ENCODE results near the gene UHRF1. TPM values are rescaled to one million over a fixed set of nuclear protein-coding genes. Genes with fewer than 3 reads are reported as not detected.

Gene UHRF1
- total and polyA plus RNA-seq, 2 experiments from 2014 or later: 26.9 to 29.4 TPM

DNA sequence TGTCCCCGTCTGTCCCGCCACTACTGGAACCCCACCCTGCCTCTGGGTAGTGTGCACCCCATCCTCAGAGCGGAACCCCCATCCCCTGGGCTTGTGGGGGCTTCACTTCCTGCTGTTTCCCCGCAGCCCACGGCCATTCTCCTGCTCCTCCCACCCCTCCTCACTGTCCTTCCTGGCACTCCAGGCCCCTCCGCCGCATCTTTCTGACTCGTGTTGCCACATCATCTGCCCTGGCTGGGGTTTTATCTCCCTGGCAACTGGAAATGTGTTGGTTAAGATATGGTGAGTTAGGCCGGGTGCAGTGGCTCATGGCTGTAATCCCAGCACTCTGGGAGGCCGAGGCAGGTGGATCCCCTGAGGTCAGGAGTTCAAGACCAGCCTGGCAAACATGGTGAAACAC is 96.9 kb downstream of the UHRF1 start:
- H3K9me2 ChIP-seq (ENCODE audit: insufficient read depth): no peaks in the 10 kb centered on the region
- peaks cover 29% of the 10 kb centered on the region for H4K20me1 ChIP-seq (ENCODE audit: insufficient read depth)
- no peak overlapping the region for H3K4me2 ChIP-seq (ENCODE audit: unreplicated experiment)
- H3F3A ChIP-seq (ENCODE audit: insufficient read depth): peaks cover 27% of the 10 kb centered on the region
- no peak overlapping the region for H3K9ac ChIP-seq
- H3K79me2 ChIP-seq (ENCODE audit: insufficient read depth): peaks cover 98% of the 10 kb centered on the region
- TF ChIP-seq EZH2 (IDR thresholded peaks at IDR 0.05; ENCODE audit: insufficient read depth, poor library complexity, severe bottlenecking) (no peak), EZH2phosphoT487 (IDR thresholded peaks at IDR 0.05; ENCODE audit: insufficient read depth, low read depth) (no peak)
- no peak overlapping the region for H3K27ac ChIP-seq
- H3K36me3 ChIP-seq (ENCODE audit: low read depth): no peaks in the 10 kb centered on the region
- no peaks in the 10 kb centered on the region for H3K27me3 ChIP-seq (replicated peaks; ENCODE audit: insufficient read depth)
- H3K9me3 ChIP-seq (ENCODE audit: low read depth): no peaks in the 10 kb centered on the region
- 60 to 61% methylated on average over 7 to 10 of the region's 10 CpGs for WGBS, 2 experiments (ENCODE audit: low coverage in 1 of 2, low lambda C conversion rate in 2 of 2, missing lambda C conversion rate in 2 of 2)
- no peak overlapping the region for H3K4me3 ChIP-seq
- in situ Hi-C loops (cut with MboI): no loop called here
- DNase-seq: peak; percentile 63
- H2AFZ ChIP-seq: no peak overlapping the region
- peaks cover 22% of the 10 kb centered on the region for H3K4me1 ChIP-seq (ENCODE audit: insufficient read depth)

DNA sequence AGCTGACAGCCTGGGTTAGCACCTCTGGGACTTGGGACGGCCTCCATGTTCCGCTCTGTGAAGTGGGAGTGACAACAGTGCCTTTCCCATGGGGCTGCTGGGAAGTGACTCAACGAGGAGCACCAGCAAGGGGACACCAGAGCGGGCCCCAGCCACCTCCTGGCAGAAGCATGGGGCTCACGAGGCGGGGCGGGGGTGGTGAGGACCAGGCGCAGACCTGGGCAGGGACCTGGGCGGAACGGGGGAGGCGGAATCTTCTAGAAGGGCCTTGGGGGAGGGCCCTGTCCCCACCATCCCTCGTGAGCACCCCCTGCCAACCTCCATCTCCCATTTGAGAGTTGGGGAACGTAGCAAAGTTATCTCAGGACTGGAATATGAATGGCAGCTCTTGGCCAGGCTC is 97.5 kb downstream of the UHRF1 start:
- no peak for DNase-seq
- H3K9me2 ChIP-seq (ENCODE audit: insufficient read depth): no peaks in the 10 kb centered on the region
- H3K9ac ChIP-seq: no peak overlapping the region
- H2AFZ ChIP-seq: no peak overlapping the region
- H3K4me3 ChIP-seq: no peak overlapping the region
- 91 to 93% methylated on average over 9 to 13 of the region's 13 CpGs for WGBS, 2 experiments (ENCODE audit: low coverage in 1 of 2, low lambda C conversion rate in 2 of 2, missing lambda C conversion rate in 2 of 2)
- peaks cover 98% of the 10 kb centered on the region for H3K79me2 ChIP-seq (ENCODE audit: insufficient read depth)
- H3K4me1 ChIP-seq (ENCODE audit: insufficient read depth): peaks cover 16% of the 10 kb centered on the region
- in situ Hi-C loops (cut with MboI): no loop called here
- peaks cover 21% of the 10 kb centered on the region for H3F3A ChIP-seq (ENCODE audit: insufficient read depth)
- H3K36me3 ChIP-seq (ENCODE audit: low read depth): no peaks in the 10 kb centered on the region
- H4K20me1 ChIP-seq (ENCODE audit: insufficient read depth): peaks cover 29% of the 10 kb centered on the region
- TF ChIP-seq EZH2phosphoT487 (IDR thresholded peaks at IDR 0.05; ENCODE audit: insufficient read depth, low read depth): no peak
- no peak for TF ChIP-seq EZH2 (IDR thresholded peaks at IDR 0.05; ENCODE audit: insufficient read depth, poor library complexity, severe bottlenecking)
- no peaks in the 10 kb centered on the region for H3K27me3 ChIP-seq (replicated peaks; ENCODE audit: insufficient read depth)
- no peak overlapping the region for H3K27ac ChIP-seq
- no peak overlapping the region for H3K4me2 ChIP-seq (ENCODE audit: unreplicated experiment)
- no peaks in the 10 kb centered on the region for H3K9me3 ChIP-seq (ENCODE audit: low read depth)

Small RNAs within 50 kb of the gene (microRNA-seq; reads per million reads assigned to microRNA genes)
- not detected for gene MIR4747 (ENCODE audit: borderline number of aligned reads)

Small RNAs within 50 kb of the gene (small RNA-seq; reads per million reads assigned to genes)
- not detected for gene MIR4747 (ENCODE audit: low read depth, low replicate concordance)

Other genes starting within 250 kb of the UHRF1 start
- gene MYDGF, start 239.2 kb upstream of the UHRF1 start, total RNA-seq (2014; rRNA removed; shearing (Covaris generic)): 177 and 207 TPM in 2 replicates
- gene MYDGF, start 239.2 kb upstream of the UHRF1 start, polyA plus RNA-seq (2016; fragmentation: Nextera tagmentation; extraction: Ambion mirVana): 591 and 597 TPM in 2 replicates
- 50.3 and 82.2 TPM in 2 replicates for gene DPP9, start 185.7 kb upstream of the UHRF1 start, total RNA-seq (2014; rRNA removed; shearing (Covaris generic))
- 33.0 and 37.0 TPM in 2 replicates for gene DPP9, start 185.7 kb upstream of the UHRF1 start, polyA plus RNA-seq (2016; fragmentation: Nextera tagmentation; extraction: Ambion mirVana)
- gene FEM1A, start 117.8 kb upstream of the UHRF1 start, total RNA-seq (2014; rRNA removed; shearing (Covaris generic)): 11.0 and 11.1 TPM in 2 replicates
- 1.1 and 1.3 TPM in 2 replicates for gene FEM1A, start 117.8 kb upstream of the UHRF1 start, polyA plus RNA-seq (2016; fragmentation: Nextera tagmentation; extraction: Ambion mirVana)
- gene TICAM1, start 77.8 kb upstream of the UHRF1 start, total RNA-seq (2014; rRNA removed; shearing (Covaris generic)): 2.0 and 4.2 TPM in 2 replicates
- gene TICAM1, start 77.8 kb upstream of the UHRF1 start, polyA plus RNA-seq (2016; fragmentation: Nextera tagmentation; extraction: Ambion mirVana): 19.9 TPM in 2 replicates
- 306 and 372 TPM in 2 replicates for gene PLIN3, start 41.8 kb upstream of the UHRF1 start, total RNA-seq (2014; rRNA removed; shearing (Covaris generic))
- 398 and 415 TPM in 2 replicates for gene PLIN3, start 41.8 kb upstream of the UHRF1 start, polyA plus RNA-seq (2016; fragmentation: Nextera tagmentation; extraction: Ambion mirVana)
- not detected in 2 replicates for gene ARRDC5, start 6.6 kb upstream of the UHRF1 start, total RNA-seq (2014; rRNA removed; shearing (Covaris generic))
- gene ARRDC5, start 6.6 kb upstream of the UHRF1 start, polyA plus RNA-seq (2016; fragmentation: Nextera tagmentation; extraction: Ambion mirVana): not detected in 2 replicates
- gene KDM4B, start 59.6 kb downstream of the UHRF1 start, total RNA-seq (2014; rRNA removed; shearing (Covaris generic)): 20.5 and 28.7 TPM in 2 replicates
- gene KDM4B, start 59.6 kb downstream of the UHRF1 start, polyA plus RNA-seq (2016; fragmentation: Nextera tagmentation; extraction: Ambion mirVana): 13.3 and 14.8 TPM in 2 replicates

Data from GM23248 (cell line).